Lung (tissue), 12 donors: ENCODE results near the gene TMPRSS11D. TPM values are rescaled to one million over a fixed set of nuclear protein-coding genes. Genes with fewer than 3 reads are reported as not detected.

Source experiments
- ATAC-seq: fragments of 200-7000 bp; cut with Tn5 transposase; one replicate; pipeline ENCODE4 v1.9.1; 2020; ENCODE audit warnings: moderate number of reproducible peaks; ENCODE audit not compliant: insufficient read depth, low FRiP score
- DNase-seq, 3 donors: peaks; one replicate each; pipeline ENCODE4 v3.0.0-alpha.2; 2013 to 2017
- H3K27ac ChIP-seq, 2 donors: one replicate each; pipeline ENCODE4 v1.5.1; 2013; ENCODE audit warnings: mild to moderate bottlenecking in 2 of 2, moderate library complexity in 2 of 2, control low read depth in 1 of 2, inconsistent platforms in 1 of 2, low read depth in 1 of 2, low read length in 1 of 2
- H3K27me3 ChIP-seq, 3 donors: one replicate each; pipeline ENCODE4 v1.5.1; 2013; ENCODE audit warnings: low read length in 2 of 3; ENCODE audit not compliant: control insufficient read depth in 3 of 3, insufficient read depth in 3 of 3
- H3K36me3 ChIP-seq, 4 donors: one replicate each; pipeline ENCODE4 v1.5.1; 2013; ENCODE audit warnings: low read length in 4 of 4, mild to moderate bottlenecking in 1 of 4, moderate library complexity in 1 of 4; ENCODE audit not compliant: control insufficient read depth in 4 of 4, insufficient read depth in 4 of 4
- H3K4me1 ChIP-seq, 5 donors: one replicate each; pipeline ENCODE4 v1.5.1; 2013; ENCODE audit warnings: low read length in 5 of 5, mild to moderate bottlenecking in 2 of 5, moderate library complexity in 1 of 5; ENCODE audit not compliant: control insufficient read depth in 5 of 5, insufficient read depth in 5 of 5
- H3K4me3 ChIP-seq: one replicate; pipeline ENCODE4 v1.5.1; 2013; ENCODE audit warnings: mild to moderate bottlenecking, control low read depth, moderate library complexity
- H3K9ac ChIP-seq, 2 donors: one replicate each; pipeline ENCODE4 v1.5.1; 2013; ENCODE audit warnings: low read length in 2 of 2, control low read depth in 1 of 2; ENCODE audit not compliant: insufficient read depth in 1 of 2
- H3K9me3 ChIP-seq, 4 donors: one replicate each; pipeline ENCODE4 v1.5.1; 2013; ENCODE audit warnings: low read length in 3 of 4, mild to moderate bottlenecking in 1 of 4, moderate library complexity in 1 of 4; ENCODE audit not compliant: control insufficient read depth in 4 of 4, insufficient read depth in 3 of 4
- WGBS, 2 donors: extraction: QIAGEN DNeasy Blood & Tissue Kit; methylation state at CpG; one replicate each; pipeline ENCODE4 v1.1.7; 2013; 5-methylcytosine and 5-hydroxymethylcytosine counted together
- polyA plus RNA-seq, 2 donors: library from polyadenylated mRNA; stranded (reverse); fragments of 200-250 nt; gene quantifications; one replicate each; pipeline ENCODE4 v1.2.1, GENCODE V29; 2013
- total RNA-seq, 2 donors: library from RNA; depleted of rRNA in 1 of 2; stranded (reverse); fragments of >200 nt in 1 of 2; gene quantifications; one replicate each; pipeline ENCODE4 v1.2.1, GENCODE V29; 2014 to 2021
- TF ChIP-seq, protein P1 (sequence below): IDR thresholded peaks from 2 replicates; pipeline ENCODE4 v1.5.1; 2012; ENCODE audit warnings: mild to moderate bottlenecking; ENCODE audit errors: control extremely low read depth, extremely low read depth
- donor health status: control.
- donor health status: control.
- donor health status: Bipolar disorder and iron deficiency.
- donor health status: healthy.
- donor health status: DM: yes; HTN: yes; CAD: no.

TMPRSS11D gene
- total and polyA plus RNA-seq, 4 donors: 0.04 to 0.09 TPM; not detected in 2

DNA sequence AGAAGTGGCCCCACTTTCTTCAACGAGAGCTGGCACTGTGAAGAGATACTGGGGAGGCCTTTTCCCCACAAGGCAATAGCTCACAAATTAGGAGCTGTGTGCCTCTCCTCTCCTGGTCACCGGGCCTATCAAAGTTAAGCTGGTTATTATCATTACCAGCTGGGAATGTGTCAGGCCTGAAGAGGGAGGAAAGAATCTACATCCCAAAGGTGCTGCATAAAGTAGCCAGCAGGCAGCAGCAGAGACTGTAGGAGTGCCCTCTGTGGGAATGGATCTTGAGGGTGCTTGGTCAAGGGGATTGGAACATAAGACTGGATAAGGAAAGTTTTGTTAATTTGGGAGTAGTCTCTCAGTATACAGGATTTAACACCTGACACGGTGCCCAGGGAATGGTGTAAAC, 9.1 kb upstream of the TMPRSS11D start:
- peaks cover 0 to 3% (median 0%) of the 10 kb centered on the region in 4 donors for H3K9me3 ChIP-seq
- no peak overlapping the region for H3K27ac ChIP-seq
- 78 to 86% methylated on average over 3 of the region's 3 CpGs for WGBS, 2 donors
- DNase-seq (no peak), ATAC-seq (no peak)
- H3K36me3 ChIP-seq: no peaks in the 10 kb centered on the region
- TF ChIP-seq, protein P1, sequence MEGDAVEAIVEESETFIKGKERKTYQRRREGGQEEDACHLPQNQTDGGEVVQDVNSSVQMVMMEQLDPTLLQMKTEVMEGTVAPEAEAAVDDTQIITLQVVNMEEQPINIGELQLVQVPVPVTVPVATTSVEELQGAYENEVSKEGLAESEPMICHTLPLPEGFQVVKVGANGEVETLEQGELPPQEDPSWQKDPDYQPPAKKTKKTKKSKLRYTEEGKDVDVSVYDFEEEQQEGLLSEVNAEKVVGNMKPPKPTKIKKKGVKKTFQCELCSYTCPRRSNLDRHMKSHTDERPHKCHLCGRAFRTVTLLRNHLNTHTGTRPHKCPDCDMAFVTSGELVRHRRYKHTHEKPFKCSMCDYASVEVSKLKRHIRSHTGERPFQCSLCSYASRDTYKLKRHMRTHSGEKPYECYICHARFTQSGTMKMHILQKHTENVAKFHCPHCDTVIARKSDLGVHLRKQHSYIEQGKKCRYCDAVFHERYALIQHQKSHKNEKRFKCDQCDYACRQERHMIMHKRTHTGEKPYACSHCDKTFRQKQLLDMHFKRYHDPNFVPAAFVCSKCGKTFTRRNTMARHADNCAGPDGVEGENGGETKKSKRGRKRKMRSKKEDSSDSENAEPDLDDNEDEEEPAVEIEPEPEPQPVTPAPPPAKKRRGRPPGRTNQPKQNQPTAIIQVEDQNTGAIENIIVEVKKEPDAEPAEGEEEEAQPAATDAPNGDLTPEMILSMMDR: no peak
- no peaks in the 10 kb centered on the region for H3K4me1 ChIP-seq
- no peak overlapping the region for H3K4me3 ChIP-seq
- H3K27me3 ChIP-seq: no peaks in the 10 kb centered on the region
- H3K9ac ChIP-seq: no peak overlapping the region

DNA sequence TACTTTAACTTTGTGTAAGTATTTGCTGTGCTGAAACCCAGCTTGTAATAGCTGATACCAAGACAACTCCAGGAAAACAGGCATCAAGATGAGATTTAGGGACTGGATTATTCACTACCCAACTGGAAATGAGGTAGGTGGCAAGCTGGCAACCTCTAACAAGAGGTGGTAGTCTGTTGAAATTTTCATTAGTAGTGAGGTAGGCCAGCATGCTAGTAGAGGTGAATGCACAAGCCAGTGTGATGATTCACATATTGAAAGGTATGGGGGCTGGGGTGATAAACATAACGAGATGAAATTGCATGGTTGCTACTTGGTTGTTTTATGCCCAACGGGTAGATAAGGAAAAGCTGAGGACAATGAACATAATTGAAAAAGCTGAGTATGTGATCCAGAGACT, 8.5 kb upstream of the TMPRSS11D start:
- no peak overlapping the region for H3K4me3 ChIP-seq
- peaks cover 0 to 3% (median 0%) of the 10 kb centered on the region in 4 donors for H3K9me3 ChIP-seq
- WGBS, 2 donors: 88 to 92% methylated on average over 2 of the region's 2 CpGs
- H3K4me1 ChIP-seq: no peaks in the 10 kb centered on the region
- DNase-seq (no peak), ATAC-seq (no peak)
- TF ChIP-seq, protein P1: no peak
- no peak overlapping the region for H3K27ac ChIP-seq
- no peaks in the 10 kb centered on the region for H3K27me3 ChIP-seq
- H3K9ac ChIP-seq: no peak overlapping the region
- H3K36me3 ChIP-seq: no peaks in the 10 kb centered on the region

DNA sequence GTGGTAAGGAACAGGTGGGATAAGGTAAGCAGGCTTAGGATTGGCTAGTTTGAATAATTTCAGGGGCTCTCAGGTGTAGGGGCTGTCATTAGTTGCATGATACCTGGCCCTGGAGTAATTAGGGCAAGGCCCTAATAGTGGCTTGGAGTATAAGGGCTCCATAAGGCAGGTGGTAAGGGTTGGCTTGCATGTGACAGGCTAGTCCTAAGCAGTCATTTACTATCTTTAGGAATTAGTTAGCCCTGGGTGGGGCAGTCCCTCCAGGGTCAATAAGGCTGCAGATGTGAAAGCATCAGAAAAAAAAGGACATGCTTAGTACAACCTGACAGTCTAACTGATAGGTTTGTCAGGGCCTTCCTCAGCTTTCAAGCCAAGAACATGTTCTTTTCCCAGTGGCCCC, 7.8 kb upstream of the TMPRSS11D start:
- DNase-seq: no peak
- TF ChIP-seq, protein P1: no peak

DNA sequence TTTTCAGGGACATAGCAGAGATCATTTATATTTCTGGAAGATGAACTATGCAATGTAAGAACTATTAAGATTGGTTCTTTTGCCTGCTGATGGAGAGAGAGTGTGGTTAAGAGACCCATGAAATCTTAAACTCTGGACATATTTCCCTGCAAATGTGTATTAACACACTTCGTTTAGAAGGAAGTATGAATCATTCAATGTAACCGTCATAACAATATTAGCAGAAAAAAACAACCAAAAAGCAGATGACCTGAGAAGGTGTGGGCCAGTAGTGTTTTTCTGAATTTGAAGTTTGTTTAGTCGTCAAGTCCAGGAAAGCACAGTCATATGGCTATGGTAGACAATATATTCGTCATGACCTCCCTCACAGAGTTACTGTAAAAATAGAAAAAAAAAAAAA, 2.5 kb upstream of the TMPRSS11D start:
- H3K27ac ChIP-seq: no peak overlapping the region
- no peaks in the 10 kb centered on the region for H3K9me3 ChIP-seq
- no peak overlapping the region for H3K9ac ChIP-seq
- TF ChIP-seq, protein P1: no peak
- WGBS, 2 donors: 47 to 64% methylated on average over 4 of the region's 4 CpGs
- no peak overlapping the region for H3K4me3 ChIP-seq
- ATAC-seq (no peak), DNase-seq (no peak)
- H3K4me1 ChIP-seq: no peaks in the 10 kb centered on the region
- no peaks in the 10 kb centered on the region for H3K27me3 ChIP-seq
- no peaks in the 10 kb centered on the region for H3K36me3 ChIP-seq

More for the DNA sequence above, 7.8 kb upstream of the TMPRSS11D start:
- Histone ChIP-seq H3K36me3 (no peaks in the 10 kb centered on the region), H3K27ac (no peak overlapping the region), H3K27me3 (no peaks in the 10 kb centered on the region), H3K4me3 (no peak overlapping the region), H3K9me3 (peaks cover 0 to under 1% (median 0%) of the 10 kb centered on the region in 4 donors), H3K9ac (no peak overlapping the region), H3K4me1 (no peaks in the 10 kb centered on the region)
- no peak for ATAC-seq
